D721Med (cell line): ENCODE results near the gene ZBTB32.
A peak's percentile ranks its signal among the peaks of the same experiment; 100 is the strongest.

ENCODE experiments used
- DNase-seq: peaks from one replicate; pipeline ENCODE4 v3.0.0; 2011; ENCODE audit warnings: low spot score; ENCODE audit not compliant: insufficient read length
- FAIRE-seq: peaks from 2 replicates; lab custom pipeline; 2011; peaks lifted over from hg19 to GRCh38; lab: Jason Lieb, UNC
- CTCF ChIP-seq: IDR thresholded peaks from 2 replicates; pipeline ENCODE4 v1.5.1; 2012; ENCODE audit warnings: mild to moderate bottlenecking, control low read depth; ENCODE audit not compliant: insufficient read depth; ENCODE audit errors: missing control alignments

The ZBTB32 gene

GRCh38 chr19:35748106-35749020 lies 44.0 kb downstream of the ZBTB32 start, which contains the start of gene LIN37:
TSS of gene LIN37 (plus strand) at chr19:35748576. CDS start at chr19:35748725, 149 bp downstream.
- DNase-seq (no peak), FAIRE-seq (peak; percentile 21)
- no peak for TF ChIP-seq CTCF

- FAIRE-seq (no peak), DNase-seq (no peak)
- no peak for TF ChIP-seq CTCF
Observed at GRCh38 chr19:35750167-35750566, 45.8 kb downstream of the ZBTB32 start.

GRCh38 chr19:35751839-35752745 lies 47.7 kb downstream of the ZBTB32 start:
- no peak for TF ChIP-seq CTCF
- FAIRE-seq = no peak
- DNase-seq = no peak

- DNase-seq (no peak), FAIRE-seq (no peak)
Observed at GRCh38 chr19:35752746-35753350, 48.5 kb downstream of the ZBTB32 start.

GRCh38 chr19:35753634-35754369 lies 49.4 kb downstream of the ZBTB32 start:
- no peak for FAIRE-seq
- DNase-seq = no peak
- no peak for TF ChIP-seq CTCF

More at GRCh38 chr19:35752746-35753350, 48.5 kb downstream of the ZBTB32 start:
- TF ChIP-seq CTCF = no peak
